HepG2 (cell line): ENCODE data around the gene MCRS1. TPM values are rescaled to one million over a fixed set of nuclear protein-coding genes. Genes with fewer than 3 reads are reported as not detected.
A peak's percentile ranks its signal among the peaks of the same experiment; 100 is the strongest.

Experiments used
- CBX2 ChIP-seq, 2 experiments: fragments of 200-600 bp in 1 of 2; sonication (generic); formaldehyde crosslinking in 1 of 2; IDR thresholded peaks; 2 replicates each; pipeline versions ENCODE4 v1.7.0 to v1.8.1; 2018 to 2022; ENCODE audit warnings: low read depth in 2 of 2, low read length in 1 of 2, mild to moderate bottlenecking in 1 of 2, missing genetic modification reagents in 1 of 2
- ESRRA ChIP-seq: sonication (generic); formaldehyde crosslinking; IDR thresholded peaks from 2 replicates; pipeline ENCODE4 v1.5.1; 2020; ENCODE audit warnings: mild to moderate bottlenecking, low read depth, missing genetic modification reagents
- HNRNPLL ChIP-seq: fragments of 200-400 bp; formaldehyde crosslinking; IDR thresholded peaks from 2 replicates; pipeline ENCODE4 v1.6.1; 2017; ENCODE audit warnings: mild to moderate bottlenecking, low read depth, low read length; ENCODE audit not compliant: poor library complexity, severe bottlenecking
- MAF1 ChIP-seq: sonication (generic); formaldehyde crosslinking; IDR thresholded peaks from 2 replicates; pipeline ENCODE4 v1.5.0; 2020; ENCODE audit warnings: missing genetic modification reagents, borderline replicate concordance
- NFYB ChIP-seq: sonication (generic); formaldehyde crosslinking; IDR thresholded peaks from 2 replicates; pipeline ENCODE4 v1.4.0; 2020; ENCODE audit warnings: missing genetic modification reagents
- NR2F2 ChIP-seq: IDR thresholded peaks from 2 replicates; pipeline ENCODE4 v1.6.1; 2012; ENCODE audit warnings: low read depth, inconsistent platforms, borderline replicate concordance
- RARG ChIP-seq: sonication (generic); formaldehyde crosslinking; IDR thresholded peaks from 2 replicates; pipeline ENCODE4 v1.4.0; 2020; ENCODE audit warnings: low read depth, mild to moderate bottlenecking, missing genetic modification reagents
- TBX2 ChIP-seq: sonication (generic); formaldehyde crosslinking; IDR thresholded peaks from 2 replicates; pipeline ENCODE4 v1.5.0; 2020; ENCODE audit warnings: missing genetic modification reagents, mild to moderate bottlenecking, borderline replicate concordance
- ZC3H13 ChIP-seq: sonication (generic); formaldehyde crosslinking; IDR thresholded peaks from 2 replicates; pipeline ENCODE4 v1.8.1; 2023; ENCODE audit warnings: mild to moderate bottlenecking, missing genetic modification reagents, moderate library complexity
- ZNF143 ChIP-seq: sonication (generic); formaldehyde crosslinking; IDR thresholded peaks from 2 replicates; pipeline ENCODE4 v1.4.0; 2020; ENCODE audit warnings: missing genetic modification reagents
- ZNF282 ChIP-seq: fragments of 450-650 bp; IDR thresholded peaks from 2 replicates; pipeline ENCODE4 v1.6.1; 2018; ENCODE audit not compliant: partially characterized antibody
- ZNF430 ChIP-seq: sonication (generic); formaldehyde crosslinking; IDR thresholded peaks from 2 replicates; pipeline ENCODE4 v1.9.0; 2021; ENCODE audit warnings: mild to moderate bottlenecking, missing genetic modification reagents
- ZNF564 ChIP-seq: sonication (generic); formaldehyde crosslinking; IDR thresholded peaks from 2 replicates; pipeline ENCODE4 v1.8.1; 2023; ENCODE audit warnings: mild to moderate bottlenecking, missing genetic modification reagents
- polyA plus RNA-seq, 8 experiments: library from polyadenylated mRNA; depleted of rRNA in 3 of 8; stranded (reverse) in 7 of 8; unstranded in 1 of 8; fragments of >200 nt; fragmentation: Illumina TruSeq in 4 of 8; extraction: Trizol in 4 of 8; gene quantifications; 2 replicates each; pipeline versions ENCODE4 v1.2.1 to v1.2.3, GENCODE V29; 2011 to 2016; ENCODE audit warnings: low read depth in 4 of 8, missing spikeins in 1 of 8, mixed read lengths in 1 of 8; ENCODE audit not compliant: insufficient read depth in 1 of 8
- total RNA-seq, 5 experiments: library from RNA; depleted of rRNA; stranded (reverse); fragments of >200 nt; fragmentation: Illumina TruSeq; extraction: Trizol; gene quantifications; 2 replicates each; pipeline ENCODE4 v1.2.3, GENCODE V29; 2016; ENCODE audit warnings: low read depth in 1 of 5
- TF ChIP-seq, protein P1 (sequence below): sonication (generic); formaldehyde crosslinking; IDR thresholded peaks from 2 replicates; pipeline ENCODE4 v1.4.0; 2020; ENCODE audit warnings: mild to moderate bottlenecking, missing genetic modification reagents
- TF ChIP-seq, protein P2 (sequence below): sonication (generic); formaldehyde crosslinking; conservative IDR thresholded peaks from 2 replicates; pipeline ENCODE4 v1.8.0; 2022; ENCODE audit warnings: low read depth, missing genetic modification reagents
- TF ChIP-seq, protein P3 (sequence below): sonication (generic); formaldehyde crosslinking; IDR thresholded peaks from 2 replicates; pipeline ENCODE4 v1.4.0; 2020; ENCODE audit warnings: missing genetic modification reagents, borderline replicate concordance
- TF ChIP-seq, protein P4 (sequence below), 2 experiments: IDR thresholded peaks; 2 replicates each; pipeline ENCODE4 v1.6.1; 2011 to 2012; ENCODE audit warnings: low read length in 2 of 2, borderline replicate concordance in 1 of 2, low read depth in 1 of 2, mild to moderate bottlenecking in 1 of 2, moderate library complexity in 1 of 2
- TF ChIP-seq, protein P5 (sequence below): IDR thresholded peaks from 2 replicates; pipeline ENCODE4 v1.6.1; 2016
- TF ChIP-seq, protein P6 (sequence below): sonication (generic); formaldehyde crosslinking; IDR thresholded peaks from 2 replicates; pipeline ENCODE4 v1.4.0; 2020; ENCODE audit warnings: mild to moderate bottlenecking, low read depth, missing genetic modification reagents

Gene MCRS1
- total and polyA plus RNA-seq, 2 of the 13 experiments (the other 11 are each of a cell fraction or from before 2014, with no cell fraction given) = 51.0 to 66.3 TPM

DNA sequence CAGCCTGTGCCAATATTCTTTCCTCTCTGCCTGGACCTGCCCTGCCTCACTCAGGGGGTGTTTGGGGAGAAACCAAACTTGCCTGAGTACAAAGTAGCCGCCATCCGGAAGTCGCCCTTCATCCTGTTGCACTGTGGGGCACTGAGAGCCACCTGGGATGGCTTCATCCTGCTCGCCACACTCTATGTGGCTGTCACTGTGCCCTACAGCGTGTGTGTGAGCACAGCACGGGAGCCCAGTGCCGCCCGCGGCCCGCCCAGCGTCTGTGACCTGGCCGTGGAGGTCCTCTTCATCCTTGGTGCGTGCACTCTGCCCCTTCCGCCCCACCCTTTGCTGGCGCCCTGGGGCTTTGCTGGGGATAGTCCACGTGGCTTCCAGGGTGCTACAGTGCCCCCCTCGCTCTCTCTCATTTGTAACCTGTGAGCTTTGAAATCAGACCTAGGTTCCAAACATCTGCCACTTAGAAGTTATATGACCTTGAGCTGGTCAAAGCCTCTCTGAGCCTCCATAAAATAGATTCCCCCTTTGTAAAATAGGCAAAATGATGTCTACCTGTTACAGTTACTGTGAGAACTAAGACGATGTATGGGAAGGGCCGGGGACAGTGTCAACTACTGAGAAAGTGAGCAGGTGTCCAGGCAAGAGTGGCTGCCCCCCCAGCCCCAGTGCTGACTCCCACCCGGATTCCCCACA lies 24.6 kb downstream of the MCRS1 start (continued):
- TF ChIP-seq, protein P1, sequence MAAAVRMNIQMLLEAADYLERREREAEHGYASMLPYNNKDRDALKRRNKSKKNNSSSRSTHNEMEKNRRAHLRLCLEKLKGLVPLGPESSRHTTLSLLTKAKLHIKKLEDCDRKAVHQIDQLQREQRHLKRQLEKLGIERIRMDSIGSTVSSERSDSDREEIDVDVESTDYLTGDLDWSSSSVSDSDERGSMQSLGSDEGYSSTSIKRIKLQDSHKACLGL = 0 out of 2 replicates have a peak, but pooled peaks have one; percentile 54
- TF ChIP-seq, protein P2, sequence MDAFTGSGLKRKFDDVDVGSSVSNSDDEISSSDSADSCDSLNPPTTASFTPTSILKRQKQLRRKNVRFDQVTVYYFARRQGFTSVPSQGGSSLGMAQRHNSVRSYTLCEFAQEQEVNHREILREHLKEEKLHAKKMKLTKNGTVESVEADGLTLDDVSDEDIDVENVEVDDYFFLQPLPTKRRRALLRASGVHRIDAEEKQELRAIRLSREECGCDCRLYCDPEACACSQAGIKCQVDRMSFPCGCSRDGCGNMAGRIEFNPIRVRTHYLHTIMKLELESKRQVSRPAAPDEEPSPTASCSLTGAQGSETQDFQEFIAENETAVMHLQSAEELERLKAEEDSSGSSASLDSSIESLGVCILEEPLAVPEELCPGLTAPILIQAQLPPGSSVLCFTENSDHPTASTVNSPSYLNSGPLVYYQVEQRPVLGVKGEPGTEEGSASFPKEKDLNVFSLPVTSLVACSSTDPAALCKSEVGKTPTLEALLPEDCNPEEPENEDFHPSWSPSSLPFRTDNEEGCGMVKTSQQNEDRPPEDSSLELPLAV (CRISPR knock-in tag) = no peak
- TF ChIP-seq, protein P3, sequence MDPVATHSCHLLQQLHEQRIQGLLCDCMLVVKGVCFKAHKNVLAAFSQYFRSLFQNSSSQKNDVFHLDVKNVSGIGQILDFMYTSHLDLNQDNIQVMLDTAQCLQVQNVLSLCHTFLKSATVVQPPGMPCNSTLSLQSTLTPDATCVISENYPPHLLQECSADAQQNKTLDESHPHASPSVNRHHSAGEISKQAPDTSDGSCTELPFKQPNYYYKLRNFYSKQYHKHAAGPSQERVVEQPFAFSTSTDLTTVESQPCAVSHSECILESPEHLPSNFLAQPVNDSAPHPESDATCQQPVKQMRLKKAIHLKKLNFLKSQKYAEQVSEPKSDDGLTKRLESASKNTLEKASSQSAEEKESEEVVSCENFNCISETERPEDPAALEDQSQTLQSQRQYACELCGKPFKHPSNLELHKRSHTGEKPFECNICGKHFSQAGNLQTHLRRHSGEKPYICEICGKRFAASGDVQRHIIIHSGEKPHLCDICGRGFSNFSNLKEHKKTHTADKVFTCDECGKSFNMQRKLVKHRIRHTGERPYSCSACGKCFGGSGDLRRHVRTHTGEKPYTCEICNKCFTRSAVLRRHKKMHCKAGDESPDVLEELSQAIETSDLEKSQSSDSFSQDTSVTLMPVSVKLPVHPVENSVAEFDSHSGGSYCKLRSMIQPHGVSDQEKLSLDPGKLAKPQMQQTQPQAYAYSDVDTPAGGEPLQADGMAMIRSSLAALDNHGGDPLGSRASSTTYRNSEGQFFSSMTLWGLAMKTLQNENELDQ (CRISPR knock-in tag) = no peak
- TF ChIP-seq HNRNPLL (peak; percentile 5), ESRRA (CRISPR knock-in tag) (peak; percentile 13; the same call in 1 of the 2 replicates), ZNF430 (CRISPR knock-in tag) (no peak), RARG (CRISPR knock-in tag) (no peak), ZC3H13 (CRISPR knock-in tag) (no peak), ZNF143 (CRISPR knock-in tag) (no peak), MAF1 (no peak), TBX2 (CRISPR knock-in tag) (no peak), NR2F2 (no peak), ZNF564 (CRISPR knock-in tag) (no peak), NFYB (CRISPR knock-in tag) (no peak), CBX2 (IDR thresholded peaks at IDR 0.05; ENCODE audit: low read depth, low read length) (no peak), CBX2 (CRISPR knock-in tag; IDR thresholded peaks at IDR 0.05; ENCODE audit: low read depth) (no peak), ZNF282 (no peak)
- TF ChIP-seq, protein P4, sequence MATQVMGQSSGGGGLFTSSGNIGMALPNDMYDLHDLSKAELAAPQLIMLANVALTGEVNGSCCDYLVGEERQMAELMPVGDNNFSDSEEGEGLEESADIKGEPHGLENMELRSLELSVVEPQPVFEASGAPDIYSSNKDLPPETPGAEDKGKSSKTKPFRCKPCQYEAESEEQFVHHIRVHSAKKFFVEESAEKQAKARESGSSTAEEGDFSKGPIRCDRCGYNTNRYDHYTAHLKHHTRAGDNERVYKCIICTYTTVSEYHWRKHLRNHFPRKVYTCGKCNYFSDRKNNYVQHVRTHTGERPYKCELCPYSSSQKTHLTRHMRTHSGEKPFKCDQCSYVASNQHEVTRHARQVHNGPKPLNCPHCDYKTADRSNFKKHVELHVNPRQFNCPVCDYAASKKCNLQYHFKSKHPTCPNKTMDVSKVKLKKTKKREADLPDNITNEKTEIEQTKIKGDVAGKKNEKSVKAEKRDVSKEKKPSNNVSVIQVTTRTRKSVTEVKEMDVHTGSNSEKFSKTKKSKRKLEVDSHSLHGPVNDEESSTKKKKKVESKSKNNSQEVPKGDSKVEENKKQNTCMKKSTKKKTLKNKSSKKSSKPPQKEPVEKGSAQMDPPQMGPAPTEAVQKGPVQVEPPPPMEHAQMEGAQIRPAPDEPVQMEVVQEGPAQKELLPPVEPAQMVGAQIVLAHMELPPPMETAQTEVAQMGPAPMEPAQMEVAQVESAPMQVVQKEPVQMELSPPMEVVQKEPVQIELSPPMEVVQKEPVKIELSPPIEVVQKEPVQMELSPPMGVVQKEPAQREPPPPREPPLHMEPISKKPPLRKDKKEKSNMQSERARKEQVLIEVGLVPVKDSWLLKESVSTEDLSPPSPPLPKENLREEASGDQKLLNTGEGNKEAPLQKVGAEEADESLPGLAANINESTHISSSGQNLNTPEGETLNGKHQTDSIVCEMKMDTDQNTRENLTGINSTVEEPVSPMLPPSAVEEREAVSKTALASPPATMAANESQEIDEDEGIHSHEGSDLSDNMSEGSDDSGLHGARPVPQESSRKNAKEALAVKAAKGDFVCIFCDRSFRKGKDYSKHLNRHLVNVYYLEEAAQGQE (IDR thresholded peaks at IDR 0.05; ENCODE audit: borderline replicate concordance in 1 of 2, low read depth in 1 of 2, low read length in 2 of 2) = no peak
- TF ChIP-seq, protein P5, sequence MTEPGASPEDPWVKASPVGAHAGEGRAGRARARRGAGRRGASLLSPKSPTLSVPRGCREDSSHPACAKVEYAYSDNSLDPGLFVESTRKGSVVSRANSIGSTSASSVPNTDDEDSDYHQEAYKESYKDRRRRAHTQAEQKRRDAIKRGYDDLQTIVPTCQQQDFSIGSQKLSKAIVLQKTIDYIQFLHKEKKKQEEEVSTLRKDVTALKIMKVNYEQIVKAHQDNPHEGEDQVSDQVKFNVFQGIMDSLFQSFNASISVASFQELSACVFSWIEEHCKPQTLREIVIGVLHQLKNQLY (CRISPR knock-in tag) = 0 out of 2 replicates have a peak, but pooled peaks have one; percentile 20
- TF ChIP-seq, protein P6, sequence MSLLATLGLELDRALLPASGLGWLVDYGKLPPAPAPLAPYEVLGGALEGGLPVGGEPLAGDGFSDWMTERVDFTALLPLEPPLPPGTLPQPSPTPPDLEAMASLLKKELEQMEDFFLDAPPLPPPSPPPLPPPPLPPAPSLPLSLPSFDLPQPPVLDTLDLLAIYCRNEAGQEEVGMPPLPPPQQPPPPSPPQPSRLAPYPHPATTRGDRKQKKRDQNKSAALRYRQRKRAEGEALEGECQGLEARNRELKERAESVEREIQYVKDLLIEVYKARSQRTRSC = no peak
